Esophagus muscularis mucosa (tissue), 4 donors: ENCODE results near the gene WNK3.

ENCODE experiments used
- EP300 ChIP-seq: sonication (generic); formaldehyde crosslinking; IDR thresholded peaks from one replicate; pipeline ENCODE4 v1.6.1; 2017; ENCODE audit warnings: antibody characterized with exemption
- POLR2A ChIP-seq: fragments of 450-650 bp; IDR thresholded peaks from one replicate; pipeline ENCODE4 v1.6.1; 2017; ENCODE audit warnings: antibody characterized with exemption, moderate library complexity, mild to moderate bottlenecking, low read depth
- TF ChIP-seq, protein P1 (sequence below), 3 experiments: fragments of 200-600 bp in 2 of 3; fragments of 450-650 bp in 1 of 3; sonication (generic) in 2 of 3; IDR thresholded peaks; one replicate each; pipeline ENCODE4 v1.5.1; 2017 to 2019; ENCODE audit warnings: antibody characterized with exemption in 3 of 3, mild to moderate bottlenecking in 2 of 3, moderate library complexity in 1 of 3

DNA sequence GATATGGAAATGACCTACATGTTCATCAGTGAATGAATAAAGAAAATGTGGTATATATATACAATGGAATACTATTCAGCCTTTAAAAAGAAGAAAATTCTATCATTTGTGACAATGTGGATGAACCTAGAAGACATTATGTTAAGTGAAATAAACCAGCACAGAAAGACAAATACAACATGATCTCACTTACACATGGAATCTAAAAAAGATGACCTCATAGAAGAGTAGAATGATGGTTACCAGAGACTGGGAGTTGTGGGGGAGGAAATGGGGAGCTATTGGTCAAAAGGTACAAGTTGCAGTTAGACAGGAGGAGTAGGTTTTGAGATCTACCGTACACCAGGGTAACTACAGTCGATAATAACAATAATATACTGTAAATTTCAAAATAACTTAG is 51.5 kb downstream of the WNK3 start:
- TF ChIP-seq POLR2A: no peak
- TF ChIP-seq, protein P1, sequence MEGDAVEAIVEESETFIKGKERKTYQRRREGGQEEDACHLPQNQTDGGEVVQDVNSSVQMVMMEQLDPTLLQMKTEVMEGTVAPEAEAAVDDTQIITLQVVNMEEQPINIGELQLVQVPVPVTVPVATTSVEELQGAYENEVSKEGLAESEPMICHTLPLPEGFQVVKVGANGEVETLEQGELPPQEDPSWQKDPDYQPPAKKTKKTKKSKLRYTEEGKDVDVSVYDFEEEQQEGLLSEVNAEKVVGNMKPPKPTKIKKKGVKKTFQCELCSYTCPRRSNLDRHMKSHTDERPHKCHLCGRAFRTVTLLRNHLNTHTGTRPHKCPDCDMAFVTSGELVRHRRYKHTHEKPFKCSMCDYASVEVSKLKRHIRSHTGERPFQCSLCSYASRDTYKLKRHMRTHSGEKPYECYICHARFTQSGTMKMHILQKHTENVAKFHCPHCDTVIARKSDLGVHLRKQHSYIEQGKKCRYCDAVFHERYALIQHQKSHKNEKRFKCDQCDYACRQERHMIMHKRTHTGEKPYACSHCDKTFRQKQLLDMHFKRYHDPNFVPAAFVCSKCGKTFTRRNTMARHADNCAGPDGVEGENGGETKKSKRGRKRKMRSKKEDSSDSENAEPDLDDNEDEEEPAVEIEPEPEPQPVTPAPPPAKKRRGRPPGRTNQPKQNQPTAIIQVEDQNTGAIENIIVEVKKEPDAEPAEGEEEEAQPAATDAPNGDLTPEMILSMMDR (IDR thresholded peaks at IDR 0.05): no peak
- TF ChIP-seq EP300: no peak
